GM19395 (cell line): Measurements from ENCODE around the gene ADAMTS19.

Experiments
- ATAC-seq: cut with Tn5 transposase; IDR thresholded peaks from one replicate; pipeline ENCODE4 v1.9.1; 2021; ENCODE audit warnings: mild to moderate bottlenecking, moderate library complexity; ENCODE audit not compliant: unreplicated experiment

The ADAMTS19 gene

GRCh38 chr5:129748913-129749880 lies 289.1 kb downstream of the ADAMTS19 start:
- ATAC-seq: no peak

GRCh38 chr5:129760636-129761325 lies 300.7 kb downstream of the ADAMTS19 start:
- ATAC-seq: no peak

- ATAC-seq: no peak
Observed at GRCh38 chr5:129763651-129764050, 303.6 kb downstream of the ADAMTS19 start.

- no peak for ATAC-seq
Observed at GRCh38 chr5:129766798-129767197, 306.7 kb downstream of the ADAMTS19 start.

GRCh38 chr5:129767927-129768380 lies 307.9 kb downstream of the ADAMTS19 start:
- ATAC-seq: peak; percentile 96

GRCh38 chr5:129768735-129769134 lies 308.6 kb downstream of the ADAMTS19 start:
- ATAC-seq: no peak

GRCh38 chr5:129770024-129770820 lies 310.1 kb downstream of the ADAMTS19 start:
- no peak for ATAC-seq

GRCh38 chr5:129771058-129771838 lies 311.1 kb downstream of the ADAMTS19 start:
- peak; percentile 68 for ATAC-seq

GRCh38 chr5:129773376-129773775 lies 313.3 kb downstream of the ADAMTS19 start:
- ATAC-seq: no peak

- no peak for ATAC-seq
Observed at GRCh38 chr5:129781594-129781993, 321.5 kb downstream of the ADAMTS19 start.
